OCI-LY3 (cell line): ENCODE data around the gene TMEM114.

Experiments
- CTCF ChIP-seq: fragments of 200-600, 300-600 bp; sonication (generic); IDR thresholded peaks from 2 replicates; pipeline ENCODE4 v1.5.1; 2014; ENCODE audit warnings: antibody characterized with exemption, low read length, low read depth
- EZH2phosphoT487 ChIP-seq: fragments of 200-600 bp; shearing (Covaris generic); IDR thresholded peaks from 2 replicates; pipeline ENCODE4 v1.6.1; 2018; ENCODE audit warnings: antibody characterized with exemption, mixed run types, low read depth

GRCh38 chr16:8569650-8570346, 20.5 kb downstream of the TMEM114 start:
- no peak for TF ChIP-seq CTCF
- TF ChIP-seq EZH2phosphoT487: no peak
